A549 (cell line): Measurements from ENCODE around the gene FOXO6.

ENCODE experiments used
- CTCF ChIP-seq: fragments of >200 bp; sonication (Bioruptor Twin); formaldehyde crosslinking; IDR thresholded peaks from 3 replicates; pipeline ENCODE4 v1.5.1; 2016
- ELK1 ChIP-seq: fragments of 150-350 bp; IDR thresholded peaks from 2 replicates; pipeline ENCODE4 v1.6.1; 2014; ENCODE audit warnings: low read depth, mild to moderate bottlenecking, low read length
- POLR2A ChIP-seq: IDR thresholded peaks from 2 replicates; pipeline ENCODE4 v1.6.1; 2012; ENCODE audit warnings: mild to moderate bottlenecking, low read length
- RFX5 ChIP-seq: fragments of 450-650 bp; IDR thresholded peaks from 2 replicates; pipeline ENCODE4 v1.7.1; 2014; ENCODE audit warnings: antibody characterized with exemption, mild to moderate bottlenecking, moderate library complexity

GRCh38 chr1:41371630-41372599, 10.7 kb downstream of the FOXO6 start:
- no peak for TF ChIP-seq CTCF
- TF ChIP-seq POLR2A: no peak
- no peak for TF ChIP-seq ELK1
- TF ChIP-seq RFX5: no peak
